Body of pancreas (tissue), 4 donors: ENCODE results near the gene PPTC7.

Experiments
- CTCF ChIP-seq, 7 experiments: fragments of 450-650 bp in 4 of 7; fragments of 200-600 bp in 3 of 7; sonication (generic) in 3 of 7; IDR thresholded peaks; one replicate each; pipeline ENCODE4 v1.5.1; 2016 to 2019; ENCODE audit warnings: antibody characterized with exemption in 7 of 7
- POLR2A ChIP-seq, 3 donors: fragments of 450-650 bp; IDR thresholded peaks; one replicate each; pipeline ENCODE4 v1.6.1; 2016; ENCODE audit warnings: antibody characterized with exemption in 3 of 3, mild to moderate bottlenecking in 2 of 3

GRCh38 chr12:110619534-110619953, 36.4 kb upstream of the PPTC7 start:
- TF ChIP-seq CTCF (IDR thresholded peaks at IDR 0.05) = no peak
- no peak for TF ChIP-seq POLR2A (IDR thresholded peaks at IDR 0.05)
